Thyroid gland (tissue), 4 donors: ENCODE measurements around the gene GAREM1. TPM values are rescaled to one million over a fixed set of nuclear protein-coding genes. Genes with fewer than 3 reads are reported as not detected.

Source experiments
- DNase-seq, 2 donors: peaks; one replicate each; pipeline ENCODE4 v3.0.0-alpha.2; 2019
- H3K27ac ChIP-seq, 3 donors: fragments of 200-600 bp; sonication (generic); 1 replicate in 2 of 3; 2 replicates in 1 of 3; pipeline ENCODE4 v1.5.1; 2016 to 2019; ENCODE audit warnings: mild to moderate bottlenecking in 1 of 3, moderate library complexity in 1 of 3
- H3K27me3 ChIP-seq: fragments of 200-600 bp; sonication (generic); one replicate; pipeline ENCODE4 v1.5.1; 2019
- H3K36me3 ChIP-seq, 2 donors: fragments of 200-600 bp; sonication (generic); one replicate each; pipeline ENCODE4 v1.5.1; 2016 to 2019
- H3K4me1 ChIP-seq, 2 donors: fragments of 200-600 bp; sonication (generic); one replicate each; pipeline ENCODE4 v1.5.1; 2017 to 2019
- H3K4me3 ChIP-seq, 3 donors: fragments of 200-600 bp; sonication (generic); replicated peaks in 1 of 3; 1 replicate in 2 of 3; 2 replicates in 1 of 3; pipeline ENCODE4 v1.5.1; 2016; ENCODE audit warnings: mild to moderate bottlenecking in 1 of 3
- H3K9me3 ChIP-seq: fragments of 200-600 bp; sonication (generic); one replicate; pipeline ENCODE4 v1.5.1; 2017
- POLR2A ChIP-seq, 2 donors: fragments of 450-650 bp; IDR thresholded peaks; one replicate each; pipeline ENCODE4 v1.6.1; 2017; ENCODE audit warnings: antibody characterized with exemption in 2 of 2, mild to moderate bottlenecking in 2 of 2, moderate library complexity in 1 of 2
- WGBS, 2 donors: methylation state at CpG; one replicate each; pipeline ENCODE4 v1.1.5; 2017; 5-methylcytosine and 5-hydroxymethylcytosine counted together
- intact Hi-C: fragments of 100-400 bp; cut with DNase I; formaldehyde crosslinking; loops from one replicate; pipeline ENCODE4 v1.15.1; 2023
- total RNA-seq, 4 donors: library from RNA; depleted of rRNA; stranded (reverse); fragments of >200 nt; gene quantifications; one replicate each; pipeline ENCODE4 v1.2.3, GENCODE V29; 2016
- TF ChIP-seq, protein P1 (sequence below), 6 experiments: fragments of 200-600 bp in 3 of 6; fragments of 450-650 bp in 3 of 6; sonication (generic) in 3 of 6; IDR thresholded peaks; one replicate each; pipeline ENCODE4 v1.5.1; 2016 to 2019; ENCODE audit warnings: antibody characterized with exemption in 6 of 6, mild to moderate bottlenecking in 2 of 6, inconsistent platforms in 1 of 6, moderate library complexity in 1 of 6

Gene GAREM1
- total RNA-seq, 4 donors from 2014 or later: 4.6 to 6.8 (median 5.8) TPM

DNA sequence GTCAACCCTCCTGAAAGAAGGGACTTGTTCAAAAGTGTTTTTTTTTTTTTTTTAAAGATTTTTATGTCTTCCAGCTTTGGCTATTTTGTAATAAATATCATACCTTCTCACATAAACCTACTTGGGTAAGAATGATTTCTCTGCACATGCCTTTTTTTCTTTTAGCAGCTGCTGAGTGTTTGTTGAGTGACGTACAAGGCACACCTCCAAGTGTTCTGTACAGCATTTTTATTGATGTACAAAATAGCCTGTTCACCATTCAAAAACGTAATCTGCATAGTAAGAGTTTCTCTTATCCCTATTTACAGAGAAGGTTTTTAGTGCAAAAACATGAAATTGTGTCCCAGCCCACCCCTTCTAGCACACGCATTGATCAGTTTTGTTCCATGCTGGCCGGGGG is 203.2 kb downstream of the GAREM1 start:
- H3K4me1 ChIP-seq: no peaks in the 10 kb centered on the region
- no peaks in the 10 kb centered on the region for H3K9me3 ChIP-seq
- 96 to 97% methylated on average over 4 of the region's 4 CpGs for WGBS, 2 donors
- H3K27me3 ChIP-seq: no peaks in the 10 kb centered on the region
- TF ChIP-seq, protein P1, sequence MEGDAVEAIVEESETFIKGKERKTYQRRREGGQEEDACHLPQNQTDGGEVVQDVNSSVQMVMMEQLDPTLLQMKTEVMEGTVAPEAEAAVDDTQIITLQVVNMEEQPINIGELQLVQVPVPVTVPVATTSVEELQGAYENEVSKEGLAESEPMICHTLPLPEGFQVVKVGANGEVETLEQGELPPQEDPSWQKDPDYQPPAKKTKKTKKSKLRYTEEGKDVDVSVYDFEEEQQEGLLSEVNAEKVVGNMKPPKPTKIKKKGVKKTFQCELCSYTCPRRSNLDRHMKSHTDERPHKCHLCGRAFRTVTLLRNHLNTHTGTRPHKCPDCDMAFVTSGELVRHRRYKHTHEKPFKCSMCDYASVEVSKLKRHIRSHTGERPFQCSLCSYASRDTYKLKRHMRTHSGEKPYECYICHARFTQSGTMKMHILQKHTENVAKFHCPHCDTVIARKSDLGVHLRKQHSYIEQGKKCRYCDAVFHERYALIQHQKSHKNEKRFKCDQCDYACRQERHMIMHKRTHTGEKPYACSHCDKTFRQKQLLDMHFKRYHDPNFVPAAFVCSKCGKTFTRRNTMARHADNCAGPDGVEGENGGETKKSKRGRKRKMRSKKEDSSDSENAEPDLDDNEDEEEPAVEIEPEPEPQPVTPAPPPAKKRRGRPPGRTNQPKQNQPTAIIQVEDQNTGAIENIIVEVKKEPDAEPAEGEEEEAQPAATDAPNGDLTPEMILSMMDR (IDR thresholded peaks at IDR 0.05): no peak
- no peak for TF ChIP-seq POLR2A (IDR thresholded peaks at IDR 0.05)
- H3K4me3 ChIP-seq: no peak overlapping the region
- DNase-seq: no peak
- peaks cover 6 to 10% of the 10 kb centered on the region in 2 donors for H3K36me3 ChIP-seq
- H3K27ac ChIP-seq: no peak overlapping the region
- intact Hi-C loops: loop anchor here (10.0 kb wide), 1 partner anchor 113 kb away; no protein-coding TSS in a partner anchor

DNA sequence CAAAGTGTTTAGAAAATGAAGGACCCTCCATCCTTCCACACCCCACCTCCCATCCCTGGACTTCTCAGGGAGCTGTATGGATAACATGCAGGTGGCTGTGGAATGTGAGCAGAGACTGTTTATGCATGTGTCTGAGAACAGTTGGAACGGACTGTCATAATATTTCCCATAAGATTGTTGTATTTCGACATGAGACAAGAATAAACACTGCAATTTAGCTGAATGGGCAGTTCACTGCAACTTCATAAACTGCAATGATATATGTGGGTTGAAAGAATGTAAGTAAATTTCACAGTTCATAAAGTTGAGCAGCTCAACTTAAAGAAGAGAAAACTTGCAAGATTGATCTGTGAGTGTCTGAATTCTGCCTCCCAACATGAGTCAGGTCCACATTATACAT is 206.3 kb downstream of the GAREM1 start:
- Histone ChIP-seq H3K27me3 (no peaks in the 10 kb centered on the region), H3K4me1 (no peaks in the 10 kb centered on the region), H3K27ac (no peak overlapping the region), H3K9me3 (no peaks in the 10 kb centered on the region), H3K36me3 (peaks cover 6 to 10% of the 10 kb centered on the region in 2 donors), H3K4me3 (no peak overlapping the region)
- whole genome bisulfite sequencing, 2 donors: 61 to 73% methylated on average over 2 of the region's 2 CpGs
- intact Hi-C loops: loop anchor here (10.0 kb wide), 1 partner anchor 110 kb away; no protein-coding TSS in a partner anchor
- no peak for DNase-seq
- TF ChIP-seq, protein P1 (IDR thresholded peaks at IDR 0.05): no peak
- TF ChIP-seq POLR2A (IDR thresholded peaks at IDR 0.05): no peak

DNA sequence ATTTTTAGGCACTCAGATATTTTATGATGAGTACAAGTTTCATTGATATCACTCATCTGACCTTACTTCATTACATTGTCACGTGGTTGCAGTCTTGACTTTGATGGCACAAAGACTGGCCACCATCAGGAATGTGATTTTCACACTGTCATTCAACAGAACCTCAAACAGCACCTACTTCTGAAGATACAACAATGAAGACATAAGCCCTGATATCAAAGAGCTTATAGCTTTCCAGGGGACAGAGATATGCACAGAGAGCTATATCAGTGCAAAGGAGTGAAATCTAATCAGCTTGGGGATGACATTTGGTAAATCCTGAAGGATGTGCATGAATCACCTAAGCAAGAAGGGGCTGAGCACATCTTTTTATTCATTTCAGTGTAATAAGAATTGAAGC is 208.6 kb downstream of the GAREM1 start:
- Histone ChIP-seq H3K36me3 (no peaks in the 10 kb centered on the region), H3K4me1 (no peaks in the 10 kb centered on the region), H3K27me3 (no peaks in the 10 kb centered on the region), H3K4me3 (no peak overlapping the region), H3K27ac (no peak overlapping the region), H3K9me3 (no peaks in the 10 kb centered on the region)
- DNase-seq: no peak
- TF ChIP-seq, protein P1 (IDR thresholded peaks at IDR 0.05): no peak
- TF ChIP-seq POLR2A (IDR thresholded peaks at IDR 0.05): no peak
- WGBS, 2 donors: 84 to 89% methylated on average over 1 of the region's 1 CpG
- intact Hi-C loops: loop anchor here (10.0 kb wide), 1 partner anchor 107 kb away; no protein-coding TSS in a partner anchor

GRCh38 chr18:32261003-32261402 is 209.7 kb downstream of the GAREM1 start:
- 97 to 99% methylated on average over 5 of the region's 5 CpGs for WGBS, 2 donors
- no peak for DNase-seq
- H3K4me1 ChIP-seq: no peaks in the 10 kb centered on the region
- no peak overlapping the region for H3K4me3 ChIP-seq
- H3K27ac ChIP-seq: no peak overlapping the region
- no peaks in the 10 kb centered on the region for H3K27me3 ChIP-seq
- TF ChIP-seq, protein P1 (IDR thresholded peaks at IDR 0.05): no peak
- no peak for TF ChIP-seq POLR2A (IDR thresholded peaks at IDR 0.05)
- H3K36me3 ChIP-seq: no peaks in the 10 kb centered on the region
- no peaks in the 10 kb centered on the region for H3K9me3 ChIP-seq
- intact Hi-C loops: loop anchor here (10.0 kb wide), 1 partner anchor 106 kb away; no protein-coding TSS in a partner anchor

- no peak overlapping the region for H3K27ac ChIP-seq
Measured at GRCh38 chr18:32259553-32259952, 211.1 kb downstream of the GAREM1 start.

More at GRCh38 chr18:32259553-32259952, 211.1 kb downstream of the GAREM1 start:
- no peaks in the 10 kb centered on the region for H3K36me3 ChIP-seq
- intact Hi-C loops: no loop called here
- H3K4me3 ChIP-seq: no peak overlapping the region
- no peak for TF ChIP-seq POLR2A (IDR thresholded peaks at IDR 0.05)
- TF ChIP-seq, protein P1 (IDR thresholded peaks at IDR 0.05): no peak
- WGBS, 2 donors: 88 to 92% methylated on average over 6 of the region's 6 CpGs
- H3K9me3 ChIP-seq: no peaks in the 10 kb centered on the region
- no peaks in the 10 kb centered on the region for H3K27me3 ChIP-seq
- H3K4me1 ChIP-seq: no peaks in the 10 kb centered on the region
- no peak for DNase-seq
